ENCODE measurements around the gene SLC24A4. TPM values are rescaled to one million over a fixed set of nuclear protein-coding genes. Genes with fewer than 3 reads are reported as not detected.

Gene SLC24A4
- total and polyA plus RNA-seq, 12 donors: 0.08 to 0.74 (median 0.24) TPM

- DNase-seq: no peak
- no peak for TF ChIP-seq CTCF (IDR thresholded peaks at IDR 0.05)
- no peak for ATAC-seq
- no peaks in the 10 kb centered on the region for H3K9me3 ChIP-seq
- intact Hi-C loops (cut with DNase I): no loop called here
- no peaks in the 10 kb centered on the region for H3K4me1 ChIP-seq
- 86 to 92% methylated on average over 6 of the region's 6 CpGs for WGBS, 2 donors
- no peak overlapping the region for H3K27ac ChIP-seq
- no peaks in the 10 kb centered on the region for H3K36me3 ChIP-seq
- H3K27me3 ChIP-seq: peaks cover 0 to 18% (median 6%) of the 10 kb centered on the region in 7 donors
- no peak overlapping the region for H3K4me3 ChIP-seq
Measured at GRCh38 chr14:92336363-92336762, 13.4 kb downstream of the SLC24A4 start.

DNA sequence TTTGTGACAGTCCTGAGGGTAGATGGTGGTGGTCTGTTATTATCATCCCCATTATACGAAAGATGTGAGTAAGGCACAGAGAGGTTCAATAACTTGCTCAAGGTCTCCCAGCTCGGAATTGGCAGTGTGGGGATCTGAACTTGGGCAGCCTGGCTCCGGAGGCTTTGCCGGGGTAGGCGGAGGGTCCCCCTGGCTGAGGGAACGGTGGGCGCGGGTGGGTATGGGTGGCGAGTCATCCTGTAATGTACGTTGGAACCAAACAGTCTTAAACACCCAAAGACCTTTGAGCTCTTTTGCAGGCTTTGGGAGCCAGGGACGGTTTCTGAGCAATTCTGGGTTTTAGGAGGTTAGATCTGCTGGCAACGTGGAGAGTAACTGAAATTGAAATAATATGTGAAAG, 16.5 kb downstream of the SLC24A4 start:
- 85 to 89% methylated on average over 12 of the region's 12 CpGs for WGBS, 2 donors
- DNase-seq (no peak), ATAC-seq (no peak)
- H3K27me3 ChIP-seq: peaks cover 0 to 19% (median 10%) of the 10 kb centered on the region in 7 donors
- H3K9me3 ChIP-seq: peaks cover 0 to 5% (median 0%) of the 10 kb centered on the region in 11 donors
- no peak overlapping the region for H3K27ac ChIP-seq
- TF ChIP-seq CTCF (IDR thresholded peaks at IDR 0.05): no peak
- H3K36me3 ChIP-seq: no peaks in the 10 kb centered on the region
- H3K4me3 ChIP-seq: no peak overlapping the region
- no peaks in the 10 kb centered on the region for H3K4me1 ChIP-seq
- intact Hi-C loops (cut with DNase I): no loop called here

GRCh38 chr14:92340071-92340470, 17.1 kb downstream of the SLC24A4 start:
- peaks cover 0 to 5% (median 0%) of the 10 kb centered on the region in 11 donors for H3K9me3 ChIP-seq
- 65 to 68% methylated on average over 5 of the region's 5 CpGs for WGBS, 2 donors
- ATAC-seq (no peak), DNase-seq (no peak)
- no peak overlapping the region for H3K27ac ChIP-seq
- intact Hi-C loops (cut with DNase I): no loop called here
- H3K4me3 ChIP-seq: no peak overlapping the region
- H3K27me3 ChIP-seq: peaks cover 0 to 25% (median 10%) of the 10 kb centered on the region in 7 donors
- H3K36me3 ChIP-seq: no peaks in the 10 kb centered on the region
- TF ChIP-seq CTCF (IDR thresholded peaks at IDR 0.05): no peak
- H3K4me1 ChIP-seq: no peaks in the 10 kb centered on the region

GRCh38 chr14:92340931-92341330, 18.0 kb downstream of the SLC24A4 start:
- peaks cover 0 to 5% (median 0%) of the 10 kb centered on the region in 11 donors for H3K9me3 ChIP-seq
- DNase-seq (no peak), ATAC-seq (no peak)
- WGBS, 2 donors: 79 to 84% methylated on average over 7 of the region's 7 CpGs
- peaks cover 0 to 26% (median 10%) of the 10 kb centered on the region in 7 donors for H3K27me3 ChIP-seq
- H3K4me3 ChIP-seq: no peak overlapping the region
- TF ChIP-seq CTCF (IDR thresholded peaks at IDR 0.05): no peak
- intact Hi-C loops (cut with DNase I): no loop called here
- no peak overlapping the region for H3K27ac ChIP-seq
- H3K4me1 ChIP-seq: no peaks in the 10 kb centered on the region
- no peaks in the 10 kb centered on the region for H3K36me3 ChIP-seq

Data from heart right ventricle (tissue), 16 donors.